ENCODE measurements around the gene NGEF. TPM values are rescaled to one million over a fixed set of nuclear protein-coding genes. Genes with fewer than 3 reads are reported as not detected.
"Not testable (repeated sequence)": the region's sequence is repeated elsewhere in the genome, so short reads cannot be mapped to it uniquely, and the experiment has no call there.

NGEF gene
- total RNA-seq, 1 donor from 2014 or later = not detected

- intact Hi-C loops (cut with micrococcal nuclease) = no loop called here
Observed at GRCh38 chr2:233023761-233024410, 10.8 kb upstream of the NGEF start.

- intact Hi-C loops (cut with micrococcal nuclease) = no loop called here
Observed at GRCh38 chr2:233023007-233023760, 10.1 kb upstream of the NGEF start.

- intact Hi-C loops (cut with micrococcal nuclease) = no loop called here
Observed at GRCh38 chr2:233022561-233022960, 9.5 kb upstream of the NGEF start.

- intact Hi-C loops (cut with micrococcal nuclease) = no loop called here
Observed at GRCh38 chr2:233021771-233022170, 8.7 kb upstream of the NGEF start.

- intact Hi-C loops (cut with micrococcal nuclease) = no loop called here
Observed at GRCh38 chr2:233020454-233020853, 7.4 kb upstream of the NGEF start.

GRCh38 chr2:233019610-233020009 lies 6.6 kb upstream of the NGEF start:
- intact Hi-C loops (cut with micrococcal nuclease) = not testable (repeated sequence)

- intact Hi-C loops (cut with micrococcal nuclease) = no loop called here
Observed at GRCh38 chr2:233017947-233018346, 4.9 kb upstream of the NGEF start.

- intact Hi-C loops (cut with micrococcal nuclease) = no loop called here
Observed at GRCh38 chr2:233015019-233015645, 2.1 kb upstream of the NGEF start.

- intact Hi-C loops (cut with micrococcal nuclease) = loop anchor here (5.0 kb wide), 1 partner anchor 826 kb away; no protein-coding TSS in a partner anchor
Observed at GRCh38 chr2:233013650-233014049, 594 bp upstream of the NGEF start.

- intact Hi-C loops (cut with micrococcal nuclease) = loop anchor here (5.0 kb wide), 1 partner anchor 825 kb away; no protein-coding TSS in a partner anchor
Observed at GRCh38 chr2:233012301-233012971, 620 bp downstream of the NGEF start.

- intact Hi-C loops (cut with micrococcal nuclease) = loop anchor here (5.0 kb wide), 1 partner anchor 824 kb away; no protein-coding TSS in a partner anchor
Observed at GRCh38 chr2:233011702-233012131, 1.3 kb downstream of the NGEF start.

GRCh38 chr2:233011268-233011650 lies 1.8 kb downstream of the NGEF start:
- intact Hi-C loops (cut with micrococcal nuclease) = loop anchor here (5.0 kb wide), 1 partner anchor 824 kb away; no protein-coding TSS in a partner anchor

- intact Hi-C loops (cut with micrococcal nuclease) = loop anchor here (5.0 kb wide), 1 partner anchor 823 kb away; no protein-coding TSS in a partner anchor
Observed at GRCh38 chr2:233010569-233011267, 2.3 kb downstream of the NGEF start.

GRCh38 chr2:233009661-233010060 lies 3.4 kb downstream of the NGEF start:
- intact Hi-C loops (cut with micrococcal nuclease) = loop anchor here (5.0 kb wide), 1 partner anchor 822 kb away; no protein-coding TSS in a partner anchor

GRCh38 chr2:233007739-233008138 lies 5.3 kb downstream of the NGEF start:
- intact Hi-C loops (cut with micrococcal nuclease) = no loop called here

GRCh38 chr2:233007270-233007669 lies 5.8 kb downstream of the NGEF start:
- intact Hi-C loops (cut with micrococcal nuclease) = no loop called here

- intact Hi-C loops (cut with micrococcal nuclease) = no loop called here
Observed at GRCh38 chr2:233006648-233007047, 6.4 kb downstream of the NGEF start.

GRCh38 chr2:233005096-233005495 lies 8.0 kb downstream of the NGEF start:
- intact Hi-C loops (cut with micrococcal nuclease) = no loop called here

- intact Hi-C loops (cut with micrococcal nuclease) = no loop called here
Observed at GRCh38 chr2:233003658-233004555, 9.1 kb downstream of the NGEF start.

Measured in T-helper 1 cell treated with Interleukin-12 subunit alpha and Interleukin-12 subunit beta and Interleukin-4 antibody, amounts not matched to agents 30 ng/mL and 1 ng/mL, for 36 hours (primary cell).